AG09309 (cell line): ENCODE measurements around the gene SCAND1.

ENCODE experiments used
- DNase-seq: peaks from one replicate; pipeline ENCODE4 v3.0.0-alpha.2; 2010; ENCODE audit warnings: low read depth
- H3K4me3 ChIP-seq: 2 replicates; pipeline ENCODE4 v1.5.1; 2011; ENCODE audit warnings: mild to moderate bottlenecking, low read depth, low read length, moderate library complexity; ENCODE audit not compliant: control insufficient read depth
- CTCF ChIP-seq: IDR thresholded peaks from 2 replicates; pipeline ENCODE4 v1.5.1; 2011; ENCODE audit warnings: mild to moderate bottlenecking, low read depth, low read length, inconsistent platforms; ENCODE audit not compliant: insufficient read depth, control insufficient read depth; ENCODE audit errors: missing control alignments

The SCAND1 gene

GRCh38 chr20:35903843-35904242 lies 50.5 kb downstream of the SCAND1 start:
- DNase-seq = no peak
- H3K4me3 ChIP-seq = no peak overlapping the region
- no peak for TF ChIP-seq CTCF
